ENCODE data around the gene CHL1. TPM values are rescaled to one million over a fixed set of nuclear protein-coding genes. Genes with fewer than 3 reads are reported as not detected.

CHL1 gene
- total and polyA plus RNA-seq, 12 donors: 0.55 to 28.8 (median 2.2) TPM

GRCh38 chr3:197149-197827 lies 725 bp downstream of the CHL1 start:
- TF ChIP-seq CTCF (IDR thresholded peaks at IDR 0.05): no peak
- ATAC-seq (peak in 4 of 8 donors; percentile 28 to 54 (median 42)), DNase-seq (peak in 1 of 2 donors; percentile 14)
- 1% methylated on average over 52 to 56 of the region's 56 CpGs for WGBS, 2 donors
- H3K4me3 ChIP-seq: peak overlapping the region; percentile 11 to 55 (median 46)
- no peaks in the 10 kb centered on the region for H3K36me3 ChIP-seq
- H3K27me3 ChIP-seq: peaks cover 0 to 67% (median 49%) of the 10 kb centered on the region in 7 donors
- peaks cover 0 to 16% (median 14%) of the 10 kb centered on the region in 9 donors for H3K4me1 ChIP-seq
- intact Hi-C loops (cut with DNase I): no loop called here
- peaks cover 0 to 5% (median 0%) of the 10 kb centered on the region in 11 donors for H3K9me3 ChIP-seq
- peak overlapping the region in 1 of 10 donors; percentile 31 for H3K27ac ChIP-seq

- no peak for DNase-seq
- intact Hi-C loops (cut with DNase I): no loop called here
- peak in 3 of 8 donors; percentile 23 to 53 (median 27) for ATAC-seq
- 2% methylated on average over 59 to 66 of the region's 66 CpGs for WGBS, 2 donors
- peaks cover 0 to 67% (median 49%) of the 10 kb centered on the region in 7 donors for H3K27me3 ChIP-seq
- H3K4me3 ChIP-seq: peak overlapping the region; percentile 11 to 55 (median 46)
- TF ChIP-seq CTCF (IDR thresholded peaks at IDR 0.05): no peak
- H3K4me1 ChIP-seq: peaks cover 0 to 16% (median 14%) of the 10 kb centered on the region in 9 donors
- H3K36me3 ChIP-seq: no peaks in the 10 kb centered on the region
- H3K9me3 ChIP-seq: peaks cover 0 to 5% (median 0%) of the 10 kb centered on the region in 11 donors
- H3K27ac ChIP-seq: peak overlapping the region in 1 of 10 donors; percentile 31
Measured at GRCh38 chr3:197828-198491, 1.4 kb downstream of the CHL1 start.

- DNase-seq (no peak), ATAC-seq (no peak)
- Histone ChIP-seq H3K4me1 (peaks cover 0 to 16% (median 14%) of the 10 kb centered on the region in 9 donors), H3K27ac (no peak overlapping the region), H3K9me3 (peaks cover 0 to under 1% (median 0%) of the 10 kb centered on the region in 11 donors), H3K27me3 (peaks cover 0 to 61% (median 48%) of the 10 kb centered on the region in 7 donors), H3K36me3 (no peaks in the 10 kb centered on the region), H3K4me3 (no peak overlapping the region)
- 93 to 96% methylated on average over 2 of the region's 2 CpGs for WGBS, 2 donors
- intact Hi-C loops (cut with DNase I): no loop called here
- TF ChIP-seq CTCF (IDR thresholded peaks at IDR 0.05): no peak
Measured at GRCh38 chr3:199835-200234, 3.3 kb downstream of the CHL1 start.

GRCh38 chr3:200758-201325 lies 4.3 kb downstream of the CHL1 start:
- no peaks in the 10 kb centered on the region for H3K36me3 ChIP-seq
- H3K4me1 ChIP-seq: peaks cover 0 to 16% (median 14%) of the 10 kb centered on the region in 9 donors
- ATAC-seq: no peak
- no peak overlapping the region for H3K27ac ChIP-seq
- H3K27me3 ChIP-seq: peaks cover 0 to 51% (median 41%) of the 10 kb centered on the region in 7 donors
- no peak for TF ChIP-seq CTCF (IDR thresholded peaks at IDR 0.05)
- no peak for DNase-seq
- H3K9me3 ChIP-seq: no peaks in the 10 kb centered on the region
- intact Hi-C loops (cut with DNase I): no loop called here
- H3K4me3 ChIP-seq: no peak overlapping the region
- WGBS, 2 donors: 68 to 80% methylated on average over 4 of the region's 4 CpGs
